A549 (cell line): ENCODE results near the gene NEURL1. TPM values are rescaled to one million over a fixed set of nuclear protein-coding genes. Genes with fewer than 3 reads are reported as not detected.

Experiments used
- ATAC-seq, 2 experiments: fragments of 200-7000 bp in 1 of 2; fragments of >200 bp in 1 of 2; cut with Nextera tagmentation in 1 of 2; cut with Tn5 transposase in 1 of 2; 3 replicates each; pipeline versions ENCODE4 v1.8.0 to v1.9.1; 2018 to 2020; ENCODE audit warnings: mild to moderate bottlenecking in 1 of 2, moderate library complexity in 1 of 2
- CTCF ChIA-PET: fragments of 300-600 bp; sonication (Branson Sonifier 250); formaldehyde crosslinking; extraction: SDS; loops from one replicate; lab custom pipeline; 2021; ENCODE audit warnings: antibody characterized with exemption, inconsistent platforms; lab: Yijun Ruan, JAX
- POLR2A ChIA-PET: fragments of 350-600 bp; formaldehyde crosslinking; extraction: SDS; loops from one replicate; lab custom pipeline; 2021; ENCODE audit warnings: antibody characterized with exemption, inconsistent platforms; lab: Yijun Ruan, JAX
- DNase-seq, 2 experiments: peaks; one replicate each; pipeline versions ENCODE4 v3.0.0 to v3.0.0-alpha.2; 2011 to 2016; ENCODE audit warnings: low read depth in 1 of 2, low spot score in 1 of 2
- FAIRE-seq: peaks from 2 replicates; lab custom pipeline; 2011; peaks lifted over from hg19 to GRCh38; lab: Jason Lieb, UNC
- H3K27ac ChIP-seq, 2 experiments: fragments of >200 bp; sonication (Bioruptor Twin); formaldehyde crosslinking; 3 replicates each; pipeline ENCODE4 v1.5.1; 2016 to 2017
- H3K4me1 ChIP-seq: fragments of >200 bp; sonication (Bioruptor Twin); formaldehyde crosslinking; 3 replicates; pipeline ENCODE4 v1.6.1; 2016
- H3K4me2 ChIP-seq: fragments of >200 bp; sonication (Bioruptor Twin); formaldehyde crosslinking; 3 replicates; pipeline ENCODE4 v1.6.1; 2016
- H3K4me3 ChIP-seq: fragments of >200 bp; sonication (Bioruptor Twin); formaldehyde crosslinking; 3 replicates; pipeline ENCODE4 v1.5.1; 2016
- H3K9me3 ChIP-seq: fragments of >200 bp; sonication (Bioruptor Twin); formaldehyde crosslinking; 3 replicates; pipeline ENCODE4 v1.6.1; 2016
- BCL3 ChIP-seq: fragments of >200 bp; sonication (Bioruptor Twin); formaldehyde crosslinking; IDR thresholded peaks from 3 replicates; pipeline ENCODE4 v1.6.1; 2016
- BHLHE40 ChIP-seq: IDR thresholded peaks from 2 replicates; pipeline ENCODE4 v1.6.1; 2012; ENCODE audit warnings: low read depth, low read length, inconsistent platforms
- CBX2 ChIP-seq: fragments of 200-600 bp; sonication (generic); IDR thresholded peaks from 2 replicates; pipeline ENCODE4 v1.6.1; 2016; ENCODE audit warnings: low read depth, mild to moderate bottlenecking, borderline replicate concordance
- CBX8 ChIP-seq: fragments of 200-600 bp; sonication (generic); IDR thresholded peaks from 2 replicates; pipeline ENCODE4 v1.6.1; 2016
- CEBPB ChIP-seq, 2 experiments: fragments of >200 bp in 1 of 2; sonication (Bioruptor Twin) in 1 of 2; formaldehyde crosslinking in 1 of 2; IDR thresholded peaks; 2 replicates each; pipeline ENCODE4 v1.6.1; 2012 to 2016
- HES2 ChIP-seq: fragments of >200 bp; sonication (Bioruptor Twin); formaldehyde crosslinking; IDR thresholded peaks from 2 replicates; pipeline ENCODE4 v1.6.1; 2016
- JUN ChIP-seq, 2 experiments: fragments of >200 bp; sonication (Bioruptor Twin); formaldehyde crosslinking; IDR thresholded peaks; 2 replicates in 1 of 2; 3 replicates in 1 of 2; pipeline ENCODE4 v1.6.1; 2016 to 2017
- JUNB ChIP-seq: fragments of >200 bp; sonication (Bioruptor Twin); formaldehyde crosslinking; IDR thresholded peaks from 2 replicates; pipeline ENCODE4 v1.6.1; 2016
- KDM1A ChIP-seq: fragments of 200-600 bp; sonication (generic); IDR thresholded peaks from 2 replicates; pipeline ENCODE4 v1.6.1; 2016; ENCODE audit warnings: low read depth, mild to moderate bottlenecking
- KDM5A ChIP-seq: fragments of 200-600 bp; sonication (generic); IDR thresholded peaks from 2 replicates; pipeline ENCODE4 v1.6.1; 2016; ENCODE audit warnings: antibody characterized with exemption, mild to moderate bottlenecking
- MAFK ChIP-seq: fragments of 450-650 bp; IDR thresholded peaks from 2 replicates; pipeline ENCODE4 v1.6.1; 2014; ENCODE audit not compliant: partially characterized antibody
- MAZ ChIP-seq: fragments of 150-350 bp; IDR thresholded peaks from 2 replicates; pipeline ENCODE4 v1.6.1; 2014; ENCODE audit warnings: antibody characterized with exemption, low read depth, low read length, borderline replicate concordance
- MYC ChIP-seq: IDR thresholded peaks from 2 replicates; pipeline ENCODE4 v1.6.1; 2012; ENCODE audit warnings: mild to moderate bottlenecking, inconsistent platforms, low read length, improper control_type of control experiment, borderline replicate concordance
- NPAS2 ChIP-seq: fragments of 250-450 bp; sonication (Bioruptor Pico); IDR thresholded peaks from 2 replicates; pipeline ENCODE4 v1.8.0; 2022; ENCODE audit warnings: mild to moderate bottlenecking, moderate library complexity, borderline replicate concordance
- PBX3 ChIP-seq: IDR thresholded peaks from 2 replicates; pipeline ENCODE4 v1.6.1; 2012
- POLR2A ChIP-seq: IDR thresholded peaks from 2 replicates; pipeline ENCODE4 v1.6.1; 2012; ENCODE audit warnings: mild to moderate bottlenecking, low read length
- RAD21 ChIP-seq, 2 experiments: fragments of >200 bp in 1 of 2; sonication (Bioruptor Twin) in 1 of 2; formaldehyde crosslinking in 1 of 2; IDR thresholded peaks in 1 of 2; conservative IDR thresholded peaks in 1 of 2; 2 replicates in 1 of 2; 3 replicates in 1 of 2; pipeline ENCODE4 v1.6.1; 2012 to 2018; ENCODE audit warnings: inconsistent platforms in 1 of 2
- RCOR1 ChIP-seq: fragments of 150-350 bp; IDR thresholded peaks from 2 replicates; pipeline ENCODE4 v1.6.1; 2014; ENCODE audit warnings: antibody characterized with exemption, low read length, low read depth
- ZC3H11A ChIP-seq: fragments of 450-650 bp; IDR thresholded peaks from 2 replicates; pipeline ENCODE4 v1.6.1; 2014; ENCODE audit warnings: antibody characterized with exemption, mild to moderate bottlenecking
- ZNF302 ChIP-seq: fragments of 250-450 bp; sonication (Bioruptor Pico); IDR thresholded peaks from 2 replicates; pipeline ENCODE4 v1.9.0; 2021; ENCODE audit warnings: inconsistent platforms, mild to moderate bottlenecking, moderate library complexity
- WGBS: methylation state at CpG from one replicate; pipeline ENCODE4 v1.1.6; 2017; ENCODE audit errors: missing lambda C conversion rate; 5-methylcytosine and 5-hydroxymethylcytosine counted together
- polyA plus RNA-seq, 4 experiments: library from polyadenylated mRNA; depleted of rRNA in 3 of 4; stranded (reverse); fragments of >200 nt; fragmentation: RNase III in 1 of 4; extraction: RNeasy Plus Mini Kit Qiagen cat#74134 plus additional on column Dnase treatment in 1 of 4; gene quantifications; 2 replicates in 3 of 4; 3 replicates in 1 of 4; pipeline ENCODE4 v1.2.3, GENCODE V29; 2011 to 2017
- TF ChIP-seq, protein P1 (sequence below): fragments of 250-450 bp; sonication (Bioruptor Pico); IDR thresholded peaks from 2 replicates; pipeline ENCODE4 v1.5.0; 2021; ENCODE audit warnings: mild to moderate bottlenecking, moderate library complexity, borderline replicate concordance
- TF ChIP-seq, protein P2 (sequence below): fragments of >200 bp; sonication (Bioruptor Twin); formaldehyde crosslinking; IDR thresholded peaks from 3 replicates; pipeline ENCODE4 v1.5.1; 2016

NEURL1 gene
- polyA plus RNA-seq, 2 of the 4 experiments (the other 2 are of a cell fraction) = 0.06 to 0.37 TPM

- Histone ChIP-seq H3K9me3 (no peaks in the 10 kb centered on the region), H3K4me3 (no peak overlapping the region), H3K4me2 (no peak overlapping the region), H3K27ac (no peak overlapping the region), H3K4me1 (peaks cover 30% of the 10 kb centered on the region)
- POLR2A ChIA-PET = no interaction called here
- no peak for DNase-seq
- 89% methylated on average over 16 of the region's 16 CpGs for WGBS
- TF ChIP-seq RAD21 (conservative IDR thresholded peaks at IDR 0.05 in 1 of 2, IDR thresholded peaks at IDR 0.05 in 1 of 2) (no peak), MYC (no peak), JUN (IDR thresholded peaks at IDR 0.05) (no peak), JUNB (no peak), HES2 (no peak), CEBPB (IDR thresholded peaks at IDR 0.05) (no peak), ZNF302 (CRISPR knock-in tag) (no peak), CBX8 (no peak), BCL3 (no peak)
- CTCF ChIA-PET = interaction anchor here (1.0 to 10.5 kb wide), 3 partner anchors 10 to 27 kb away, joined by 3 to 100 read pairs (median 8); no protein-coding TSS in a partner anchor
- no peak for FAIRE-seq
- no peak for ATAC-seq
Measured at GRCh38 chr10:103574097-103575061, 80.9 kb downstream of the NEURL1 start.

DNA sequence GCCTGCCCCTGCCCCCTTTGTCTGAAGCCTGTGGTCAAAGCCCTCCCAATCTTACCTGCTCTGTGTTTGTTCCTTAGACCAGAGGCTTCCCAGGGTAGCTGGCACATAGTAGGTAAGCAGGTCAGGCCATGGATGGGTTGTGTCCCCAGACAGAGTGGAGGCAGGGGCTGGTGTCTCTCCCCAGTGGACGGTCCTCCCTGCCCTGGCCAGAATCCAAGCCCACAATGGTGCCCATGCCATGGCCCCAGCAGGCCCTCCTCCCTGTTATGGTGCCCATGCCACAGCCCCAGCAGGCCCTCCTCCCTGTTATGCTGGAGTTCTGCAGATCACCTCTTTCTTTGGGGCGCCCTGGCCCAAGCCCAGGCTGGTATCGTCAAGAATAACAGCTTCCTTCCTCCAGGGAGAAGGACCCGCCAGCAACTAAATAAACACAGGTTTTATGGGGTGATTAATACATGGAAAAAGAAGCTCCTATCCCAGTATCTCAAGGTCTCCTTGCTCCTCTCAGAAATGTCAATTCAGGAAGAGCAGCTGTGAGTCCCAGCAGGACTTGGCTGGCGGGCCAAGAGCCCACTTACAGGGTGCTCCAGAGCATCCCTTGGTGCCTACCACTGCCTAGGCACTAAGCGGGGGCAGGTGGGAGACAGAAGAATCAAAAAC, 82.0 kb downstream of the NEURL1 start:
- Histone ChIP-seq H3K4me1 (peaks cover 30% of the 10 kb centered on the region), H3K27ac (no peak overlapping the region), H3K4me2 (peak overlapping the region; percentile 1; the same call in 1 of the 3 replicates), H3K4me3 (no peak overlapping the region), H3K9me3 (no peaks in the 10 kb centered on the region)
- no peak for FAIRE-seq
- ATAC-seq = no peak; a peak in 2 of 6 replicates
- TF ChIP-seq POLR2A (no peak), KDM1A (no peak), ZC3H11A (no peak), PBX3 (no peak), CBX2 (no peak), KDM5A (no peak), BHLHE40 (no peak), NPAS2 (CRISPR knock-in tag) (no peak), RCOR1 (no peak), MAFK (no peak), MAZ (no peak)
- TF ChIP-seq, protein P1, sequence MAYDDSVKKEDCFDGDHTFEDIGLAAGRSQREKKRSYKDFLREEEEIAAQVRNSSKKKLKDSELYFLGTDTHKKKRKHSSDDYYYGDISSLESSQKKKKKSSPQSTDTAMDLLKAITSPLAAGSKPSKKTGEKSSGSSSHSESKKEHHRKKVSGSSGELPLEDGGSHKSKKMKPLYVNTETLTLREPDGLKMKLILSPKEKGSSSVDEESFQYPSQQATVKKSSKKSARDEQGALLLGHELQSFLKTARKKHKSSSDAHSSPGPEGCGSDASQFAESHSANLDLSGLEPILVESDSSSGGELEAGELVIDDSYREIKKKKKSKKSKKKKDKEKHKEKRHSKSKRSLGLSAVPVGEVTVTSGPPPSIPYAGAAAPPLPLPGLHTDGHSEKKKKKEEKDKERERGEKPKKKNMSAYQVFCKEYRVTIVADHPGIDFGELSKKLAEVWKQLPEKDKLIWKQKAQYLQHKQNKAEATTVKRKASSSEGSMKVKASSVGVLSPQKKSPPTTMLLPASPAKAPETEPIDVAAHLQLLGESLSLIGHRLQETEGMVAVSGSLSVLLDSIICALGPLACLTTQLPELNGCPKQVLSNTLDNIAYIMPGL (CRISPR knock-in tag) = no peak
- TF ChIP-seq, protein P2, sequence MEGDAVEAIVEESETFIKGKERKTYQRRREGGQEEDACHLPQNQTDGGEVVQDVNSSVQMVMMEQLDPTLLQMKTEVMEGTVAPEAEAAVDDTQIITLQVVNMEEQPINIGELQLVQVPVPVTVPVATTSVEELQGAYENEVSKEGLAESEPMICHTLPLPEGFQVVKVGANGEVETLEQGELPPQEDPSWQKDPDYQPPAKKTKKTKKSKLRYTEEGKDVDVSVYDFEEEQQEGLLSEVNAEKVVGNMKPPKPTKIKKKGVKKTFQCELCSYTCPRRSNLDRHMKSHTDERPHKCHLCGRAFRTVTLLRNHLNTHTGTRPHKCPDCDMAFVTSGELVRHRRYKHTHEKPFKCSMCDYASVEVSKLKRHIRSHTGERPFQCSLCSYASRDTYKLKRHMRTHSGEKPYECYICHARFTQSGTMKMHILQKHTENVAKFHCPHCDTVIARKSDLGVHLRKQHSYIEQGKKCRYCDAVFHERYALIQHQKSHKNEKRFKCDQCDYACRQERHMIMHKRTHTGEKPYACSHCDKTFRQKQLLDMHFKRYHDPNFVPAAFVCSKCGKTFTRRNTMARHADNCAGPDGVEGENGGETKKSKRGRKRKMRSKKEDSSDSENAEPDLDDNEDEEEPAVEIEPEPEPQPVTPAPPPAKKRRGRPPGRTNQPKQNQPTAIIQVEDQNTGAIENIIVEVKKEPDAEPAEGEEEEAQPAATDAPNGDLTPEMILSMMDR = no peak
- 52% methylated on average over 5 of the region's 6 CpGs for WGBS
- ChIA-PET POLR2A (no interaction called here), CTCF (interaction anchor here (1.0 to 10.5 kb wide), 6 partner anchors 11 to 159 kb away, joined by 3 to 100 read pairs (median 6); no protein-coding TSS in a partner anchor)
- no peak for DNase-seq
